Activated CD8-positive, alpha-beta memory T cell treated with anti-CD3 and anti-CD28 coated beads for 24 hours (primary cell): ENCODE data around the gene MAP2K2.
"Not testable (repeated sequence)": the region's sequence is repeated elsewhere in the genome, so short reads cannot be mapped to it uniquely, and the experiment has no call there.

Experiments used
- DNase-seq: peaks from one replicate; pipeline ENCODE4 v3.0.0-alpha.2; 2020

Gene MAP2K2

DNA sequence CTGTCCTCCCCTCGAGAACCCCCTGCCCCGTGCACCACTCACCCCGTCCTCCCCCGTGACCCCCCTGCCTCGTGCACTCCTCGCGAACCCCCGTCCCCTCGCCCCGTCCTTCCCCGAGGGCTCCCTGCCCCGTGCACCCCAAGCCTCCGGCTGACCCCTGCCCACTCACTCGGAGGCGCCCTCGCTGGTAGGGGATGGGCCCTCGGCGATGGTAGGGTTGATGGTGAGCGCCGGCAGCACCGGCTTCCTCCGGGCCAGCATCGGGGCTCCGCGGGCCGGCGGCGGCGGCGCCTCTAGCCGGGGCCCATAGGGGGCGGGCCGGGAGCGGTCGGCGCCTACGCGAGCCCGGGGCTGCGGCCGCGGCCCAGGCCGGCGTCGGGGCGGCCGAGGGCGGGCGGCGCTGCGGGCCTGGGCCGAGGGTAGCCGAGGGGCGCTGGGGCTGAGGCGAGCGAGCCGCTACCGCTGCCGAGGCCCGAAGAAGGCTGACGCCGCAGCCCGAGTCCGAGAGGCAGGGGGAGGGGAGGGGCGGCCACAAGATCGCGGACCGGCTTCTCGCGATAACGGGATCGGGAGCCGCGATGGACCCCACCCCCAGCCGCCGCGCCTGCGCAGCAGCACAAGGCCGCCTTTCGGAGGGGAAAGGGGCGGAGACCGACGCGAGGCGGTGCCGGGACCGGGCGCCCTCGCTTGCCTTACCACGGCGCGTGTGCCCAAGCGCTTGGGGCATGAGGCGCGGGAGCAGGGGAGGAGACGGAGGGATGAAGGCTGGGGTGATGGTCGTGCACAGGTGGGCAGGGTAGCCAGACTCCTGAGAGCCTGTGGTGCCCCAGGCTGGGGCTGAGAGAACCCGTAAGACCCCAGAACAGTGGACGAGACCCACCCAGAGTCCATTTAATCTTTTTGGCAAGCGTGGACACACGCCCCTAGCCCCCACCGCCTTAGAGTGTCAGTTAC lies at the start of gene MAP2K2:
TSS of gene MAP2K2 (minus strand) at position 508 of the 954 bp plus-strand sequence. CDS start at position 261, 247 bp downstream.
- peak; percentile 99 for DNase-seq

DNA sequence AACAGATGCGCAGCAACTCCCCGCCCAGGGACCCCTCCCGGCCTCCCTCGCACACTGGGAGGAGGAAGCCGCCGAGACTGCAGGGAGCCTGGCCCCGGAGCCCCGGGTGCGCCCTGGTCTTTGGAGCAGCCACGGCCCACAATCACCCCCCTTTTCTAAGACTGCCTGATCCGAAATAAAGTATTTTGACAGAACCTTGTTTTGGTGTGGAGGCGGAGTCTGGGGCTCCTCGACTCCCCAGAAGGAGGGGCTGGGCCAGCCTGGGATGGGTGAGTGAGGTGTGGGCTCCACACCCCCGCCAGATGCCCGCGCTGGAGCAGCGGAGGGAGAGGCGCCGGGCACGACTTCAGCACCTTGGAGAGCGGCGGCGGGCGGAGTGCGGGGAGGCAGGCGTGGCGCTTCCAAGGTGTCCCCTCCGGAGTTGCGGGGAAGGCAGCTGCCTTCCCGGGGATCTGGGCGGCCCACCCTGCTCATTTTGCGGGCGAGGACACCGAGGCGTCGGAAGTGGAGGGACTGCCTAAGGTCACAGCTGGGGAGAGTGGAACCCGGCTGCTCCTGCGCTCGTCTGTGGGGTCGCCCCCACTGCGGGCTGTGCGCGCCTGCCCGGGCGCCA lies 49.0 kb upstream of the MAP2K2 start:
- DNase-seq, result peak; percentile 86

GRCh38 chr19:4171676-4172075 lies 47.8 kb upstream of the MAP2K2 start:
- no peak for DNase-seq

DNA sequence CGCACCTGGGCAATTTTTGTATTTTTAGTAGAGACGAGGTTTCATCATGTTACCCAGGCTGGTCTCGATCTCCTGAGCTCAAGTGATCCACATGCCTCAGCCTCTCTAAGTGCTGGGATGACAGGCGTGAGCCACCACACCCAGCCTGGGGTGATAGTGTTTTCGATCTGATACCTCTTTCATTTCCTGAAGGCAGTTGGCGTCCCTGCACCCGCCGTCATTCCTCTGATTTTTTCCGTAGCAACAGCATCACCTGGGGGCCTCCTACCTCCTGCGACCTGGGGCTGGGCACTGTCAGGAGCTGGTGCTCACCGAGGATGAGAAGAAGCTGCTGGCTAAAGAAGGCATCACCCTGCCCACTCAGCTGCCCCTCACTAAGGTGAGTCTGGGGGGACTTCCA lies 40.3 kb upstream of the MAP2K2 start:
- DNase-seq, result no peak

- no peak for DNase-seq
Observed at GRCh38 chr19:4161415-4162077, 37.6 kb upstream of the MAP2K2 start.

- DNase-seq, result not testable (repeated sequence)
Observed at GRCh38 chr19:4157971-4158370, 34.0 kb upstream of the MAP2K2 start.

DNA sequence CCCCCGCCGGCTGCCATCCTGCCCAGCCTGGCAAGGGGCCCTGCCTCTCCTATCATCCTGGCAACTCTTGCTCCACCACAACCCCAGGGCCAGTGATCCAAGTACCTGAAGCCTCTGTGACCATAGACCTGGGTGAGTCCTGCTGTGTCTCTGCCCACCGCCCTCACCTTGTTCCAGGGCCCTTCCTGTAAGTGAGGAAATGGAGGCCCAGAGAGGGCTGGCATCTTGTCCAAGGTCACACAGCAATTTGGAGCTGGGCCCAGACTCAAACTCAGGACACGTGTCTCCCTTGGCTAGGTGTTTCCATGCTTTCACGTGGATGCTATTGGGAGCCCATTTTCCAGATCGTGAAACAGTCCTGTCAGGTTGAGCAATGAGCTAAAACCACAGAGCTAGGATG lies 33.2 kb upstream of the MAP2K2 start:
- DNase-seq, result no peak

GRCh38 chr19:4154571-4155312 lies 30.8 kb upstream of the MAP2K2 start:
- DNase-seq, result no peak

- no peak for DNase-seq
Observed at GRCh38 chr19:4152241-4152998, 28.5 kb upstream of the MAP2K2 start.

- DNase-seq, result no peak
Observed at GRCh38 chr19:4151623-4152022, 27.7 kb upstream of the MAP2K2 start.

DNA sequence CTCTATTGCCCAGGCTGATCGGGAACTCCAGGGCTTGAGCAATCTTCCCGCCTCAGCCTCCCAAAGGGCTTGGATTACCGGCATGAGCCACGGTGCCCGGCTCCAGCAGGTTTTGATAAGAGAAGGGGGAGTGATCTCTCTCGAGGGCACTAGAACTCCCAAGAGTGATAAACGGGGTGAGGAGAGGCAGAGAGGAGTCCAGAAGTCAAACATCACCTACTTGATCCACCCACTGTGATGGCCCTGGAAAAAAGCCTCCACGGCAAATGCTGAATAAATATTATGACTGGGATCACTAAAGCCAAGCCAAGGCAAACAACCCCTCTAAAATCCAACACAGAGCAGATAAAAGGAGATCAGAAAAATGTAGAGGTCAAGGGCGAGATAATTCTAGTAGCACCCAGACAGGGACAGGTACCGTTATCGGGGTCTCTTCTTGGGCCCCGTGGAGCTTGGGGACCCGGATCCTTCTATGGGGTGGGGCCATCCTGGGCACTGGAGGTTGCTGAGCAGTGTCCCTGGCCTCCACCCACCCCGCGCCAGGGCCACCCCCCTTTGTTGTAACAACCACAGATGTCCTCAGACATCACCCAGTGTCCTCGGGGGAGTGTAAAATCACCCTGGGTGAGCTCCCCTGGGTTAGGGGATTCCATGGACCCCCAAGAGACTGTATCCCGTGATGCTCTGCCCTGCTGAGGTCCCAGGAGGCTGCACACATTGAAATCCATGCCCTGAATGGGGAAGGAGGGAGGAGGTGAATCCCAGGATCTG lies 25.8 kb upstream of the MAP2K2 start:
- no peak for DNase-seq

- DNase-seq, result no peak
Observed at GRCh38 chr19:4144666-4145249, 20.8 kb upstream of the MAP2K2 start.

DNA sequence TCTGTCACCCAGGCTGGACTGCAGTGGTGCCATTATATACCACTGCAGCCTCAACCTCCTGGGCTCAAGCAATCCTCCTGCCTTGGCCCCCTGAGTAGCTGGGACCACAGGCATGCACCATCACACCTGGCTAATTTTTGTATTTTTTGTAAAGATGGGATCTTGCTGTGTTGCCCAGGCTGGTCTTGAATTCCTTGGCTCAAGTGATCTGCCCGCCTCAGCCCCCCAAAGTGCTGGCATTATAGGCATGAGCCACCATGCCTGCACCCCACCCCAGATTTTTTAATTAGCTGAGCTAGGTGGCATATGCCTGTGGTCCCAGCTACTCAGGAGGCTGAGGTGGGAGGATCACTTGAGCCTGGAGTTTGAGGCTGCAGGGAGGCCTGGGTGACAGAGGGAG lies 19.0 kb upstream of the MAP2K2 start:
- DNase-seq, result not testable (repeated sequence)

DNA sequence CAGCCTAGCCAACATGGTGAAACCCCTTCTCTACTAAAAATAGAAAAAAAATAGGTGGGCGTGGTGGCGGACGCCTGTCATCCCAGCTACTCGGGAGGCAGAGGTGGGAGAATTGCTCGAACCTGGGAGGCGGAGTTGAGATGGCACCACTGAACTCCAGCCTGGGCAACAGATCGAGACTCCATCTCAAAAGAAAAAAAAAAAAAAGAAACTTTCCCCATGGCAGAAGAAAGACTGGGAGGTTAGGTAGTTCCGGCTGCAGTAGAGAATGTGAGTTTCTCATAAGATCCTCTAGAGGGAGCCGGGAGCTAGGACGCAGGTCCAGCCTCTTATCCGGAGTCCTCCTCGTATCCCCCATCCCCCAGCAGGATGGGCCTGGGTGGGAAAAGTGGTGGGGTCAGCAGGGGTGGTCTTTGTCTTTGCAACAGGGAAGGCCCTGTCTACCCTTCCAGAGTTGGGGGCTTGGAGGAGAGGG lies 16.4 kb upstream of the MAP2K2 start:
- DNase-seq, result peak; percentile 66

DNA sequence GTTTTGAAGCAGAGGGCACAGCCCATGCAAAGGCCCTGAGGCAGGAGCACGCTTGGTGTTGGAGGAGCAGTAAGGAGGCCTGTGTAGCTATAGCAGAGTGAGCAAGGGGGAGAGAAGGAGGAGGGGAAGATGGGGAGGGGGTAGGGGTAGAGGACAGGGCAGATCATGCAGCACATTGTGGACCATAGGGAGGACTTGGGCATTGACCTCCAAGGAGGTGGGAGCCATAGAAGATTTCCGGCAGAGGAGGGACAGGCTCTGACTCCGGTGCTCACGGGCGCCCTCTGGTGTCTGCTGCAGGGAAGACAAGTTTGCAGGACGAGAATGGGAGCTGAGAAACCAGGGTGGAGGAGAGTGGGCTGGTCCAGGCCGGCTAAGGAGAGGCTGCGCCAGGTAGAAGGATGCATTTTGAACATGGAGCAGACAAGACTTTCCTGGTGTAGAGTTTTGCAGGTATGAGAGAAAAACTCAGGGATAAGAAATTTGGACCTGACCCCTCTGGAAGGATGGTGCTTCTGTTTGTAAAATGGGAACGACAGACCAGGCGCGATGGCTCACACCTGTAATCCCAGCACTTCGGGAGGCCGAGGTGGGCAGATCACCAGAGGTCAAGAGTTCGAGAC lies 15.8 kb upstream of the MAP2K2 start:
- peak; percentile 99 for DNase-seq

GRCh38 chr19:4138445-4138844 lies 14.5 kb upstream of the MAP2K2 start:
- no peak for DNase-seq

GRCh38 chr19:4136680-4137088 lies 12.8 kb upstream of the MAP2K2 start:
- no peak for DNase-seq

- not testable (repeated sequence) for DNase-seq
Observed at GRCh38 chr19:4135386-4135785, 11.5 kb upstream of the MAP2K2 start.

DNA sequence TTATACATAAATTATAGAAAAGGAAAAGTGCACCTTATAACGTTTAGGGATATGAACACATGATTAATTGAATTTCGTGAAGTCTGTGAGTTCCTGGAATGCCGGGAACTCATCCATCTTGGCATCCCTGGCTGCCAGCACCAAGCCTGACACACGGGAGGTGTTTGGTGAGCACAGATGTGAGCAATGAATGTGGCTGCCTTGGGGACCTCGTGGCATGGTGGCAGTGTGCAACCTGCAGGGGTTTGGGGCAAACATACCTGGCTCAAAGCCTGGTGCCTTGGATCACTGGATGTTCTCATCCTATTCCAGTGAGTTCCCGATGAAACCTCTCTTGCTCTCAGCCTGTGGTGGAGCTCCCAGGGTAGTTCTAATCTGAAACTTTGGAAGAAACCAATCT lies 10.4 kb upstream of the MAP2K2 start:
- DNase-seq, result no peak

DNA sequence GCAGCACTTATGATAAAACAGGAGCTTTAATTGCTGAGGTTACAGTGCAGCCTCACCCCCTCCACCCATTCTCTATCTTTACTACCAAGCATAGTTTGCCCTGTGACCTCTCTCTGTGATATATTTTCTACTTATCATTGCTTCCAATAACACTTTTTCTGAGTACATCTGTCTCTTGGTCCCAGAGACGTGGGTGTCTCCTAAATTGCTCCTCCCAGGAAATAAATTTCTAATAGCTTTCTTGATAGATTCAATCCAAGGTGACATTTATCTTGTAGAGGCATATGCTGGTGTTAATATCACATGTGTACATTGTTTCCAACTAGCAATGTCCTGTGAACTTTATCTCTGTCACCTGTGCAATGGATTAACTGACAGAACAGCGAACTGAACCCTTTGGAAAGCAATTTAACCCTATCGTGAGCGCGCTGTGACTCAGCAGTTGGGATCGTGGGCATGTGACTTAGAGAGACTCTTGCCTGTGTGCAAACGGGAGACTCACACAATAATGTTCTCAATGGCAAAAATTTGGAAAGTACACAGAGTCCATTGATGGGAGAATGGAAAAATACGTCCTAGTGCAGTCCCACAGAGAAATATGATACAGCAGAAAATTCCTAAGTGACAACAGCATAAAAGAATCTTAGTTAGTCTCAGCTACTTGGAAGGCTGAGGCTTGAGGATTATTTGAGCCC lies 7.0 kb upstream of the MAP2K2 start:
- no peak for DNase-seq
